Breast epithelium (tissue), 4 donors: ENCODE data around the gene MRTO4. TPM values are rescaled to one million over a fixed set of nuclear protein-coding genes. Genes with fewer than 3 reads are reported as not detected.

Source experiments
- DNase-seq, 2 donors: peaks; one replicate each; pipeline ENCODE4 v3.0.0-alpha.2; 2019; ENCODE audit warnings: low spot score in 2 of 2
- H3K27ac ChIP-seq, 2 donors: fragments of 200-600 bp; sonication (generic) in 1 of 2; one replicate each; pipeline ENCODE4 v1.5.1; 2016 to 2019; ENCODE audit warnings: mild to moderate bottlenecking in 1 of 2
- H3K27me3 ChIP-seq, 2 donors: fragments of 200-600 bp; sonication (generic) in 1 of 2; one replicate each; pipeline versions ENCODE4 v1.5.1 to v1.6.0; 2017 to 2019; ENCODE audit warnings: control low read depth in 1 of 2, mild to moderate bottlenecking in 1 of 2
- H3K36me3 ChIP-seq: fragments of 200-600 bp; one replicate; pipeline ENCODE4 v1.5.1; 2019
- H3K4me1 ChIP-seq, 2 donors: fragments of 200-600 bp; sonication (generic); one replicate each; pipeline ENCODE4 v1.5.1; 2016 to 2019; ENCODE audit warnings: control low read depth in 1 of 2
- H3K4me3 ChIP-seq, 3 donors: fragments of 200-600 bp; sonication (generic); 1 replicate in 2 of 3; 2 replicates in 1 of 3; pipeline ENCODE4 v1.5.1; 2016 to 2019; ENCODE audit warnings: mild to moderate bottlenecking in 3 of 3, moderate library complexity in 2 of 3
- H3K9me3 ChIP-seq, 2 donors: fragments of 200-600 bp; sonication (generic) in 1 of 2; one replicate each; pipeline ENCODE4 v1.5.1; 2016 to 2019; ENCODE audit warnings: control low read depth in 1 of 2
- POLR2A ChIP-seq: fragments of 450-650 bp; IDR thresholded peaks from one replicate; pipeline ENCODE4 v1.6.1; 2016; ENCODE audit warnings: antibody characterized with exemption, mild to moderate bottlenecking, moderate library complexity
- POLR2AphosphoS5 ChIP-seq, 3 donors: sonication (generic); formaldehyde crosslinking; IDR thresholded peaks; one replicate each; pipeline ENCODE4 v1.6.1; 2017; ENCODE audit warnings: antibody characterized with exemption in 3 of 3
- intact Hi-C: fragments of 100-400 bp; cut with DNase I; formaldehyde crosslinking; loops from one replicate; pipeline ENCODE4 v1.15.1; 2023; ENCODE audit warnings: low total_unique reads
- total RNA-seq, 3 donors: library from RNA; depleted of rRNA; stranded (reverse); fragments of >200 nt; gene quantifications; one replicate each; pipeline ENCODE4 v1.1.0, GENCODE V29; 2016
- TF ChIP-seq, protein P1 (sequence below), 3 donors: fragments of 450-650 bp; IDR thresholded peaks; one replicate each; pipeline ENCODE4 v1.5.1; 2016 to 2017; ENCODE audit warnings: antibody characterized with exemption in 3 of 3, mild to moderate bottlenecking in 3 of 3, moderate library complexity in 3 of 3

The MRTO4 gene
- total RNA-seq, 3 donors from 2014 or later = 18.9 to 35.4 (median 27.4) TPM

DNA sequence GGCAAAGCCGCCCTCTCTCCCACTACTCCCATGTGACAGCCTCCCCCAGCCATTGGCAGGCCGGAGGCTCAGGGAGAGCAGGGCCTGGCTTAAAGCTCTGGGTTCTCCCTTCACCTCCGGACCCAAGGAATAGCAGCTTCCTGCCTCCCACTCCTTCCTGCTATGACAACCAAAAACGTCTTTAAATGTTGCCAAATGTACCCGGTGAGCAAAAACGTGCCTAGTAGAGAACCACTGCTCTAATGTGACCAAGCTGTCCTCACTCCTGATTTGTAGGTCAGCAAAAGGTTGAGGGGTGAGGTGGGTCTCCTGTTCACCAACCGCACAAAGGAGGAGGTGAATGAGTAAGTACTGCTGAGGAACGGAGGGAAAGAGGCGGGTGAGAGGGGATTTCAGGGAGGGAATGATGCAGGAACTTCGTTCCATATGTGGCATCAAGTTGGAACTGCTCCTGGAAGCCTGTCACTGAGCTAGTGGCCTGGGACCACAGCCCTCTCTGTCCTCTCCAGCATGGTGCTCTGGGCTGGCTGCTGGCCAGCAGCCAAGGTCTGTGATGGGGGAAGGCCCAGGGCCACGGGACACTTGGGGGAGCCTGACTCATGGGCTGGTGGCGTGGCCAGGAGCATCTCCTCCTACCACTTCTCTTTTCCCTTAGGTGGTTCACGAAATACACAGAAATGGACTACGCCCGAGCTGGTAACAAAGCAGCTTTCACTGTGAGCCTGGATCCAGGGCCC is 5.7 kb downstream of the MRTO4 start:
- DNase-seq = no peak
- Histone ChIP-seq H3K9me3 (no peaks in the 10 kb centered on the region), H3K36me3 (no peaks in the 10 kb centered on the region), H3K4me3 (no peak overlapping the region), H3K27ac (peak overlapping the region; percentile 2 to 36), H3K27me3 (no peaks in the 10 kb centered on the region), H3K4me1 (peaks cover 4 to 14% of the 10 kb centered on the region in 2 donors)
- no peak for TF ChIP-seq POLR2AphosphoS5 (IDR thresholded peaks at IDR 0.05)
- TF ChIP-seq POLR2A = no peak
- TF ChIP-seq, protein P1, sequence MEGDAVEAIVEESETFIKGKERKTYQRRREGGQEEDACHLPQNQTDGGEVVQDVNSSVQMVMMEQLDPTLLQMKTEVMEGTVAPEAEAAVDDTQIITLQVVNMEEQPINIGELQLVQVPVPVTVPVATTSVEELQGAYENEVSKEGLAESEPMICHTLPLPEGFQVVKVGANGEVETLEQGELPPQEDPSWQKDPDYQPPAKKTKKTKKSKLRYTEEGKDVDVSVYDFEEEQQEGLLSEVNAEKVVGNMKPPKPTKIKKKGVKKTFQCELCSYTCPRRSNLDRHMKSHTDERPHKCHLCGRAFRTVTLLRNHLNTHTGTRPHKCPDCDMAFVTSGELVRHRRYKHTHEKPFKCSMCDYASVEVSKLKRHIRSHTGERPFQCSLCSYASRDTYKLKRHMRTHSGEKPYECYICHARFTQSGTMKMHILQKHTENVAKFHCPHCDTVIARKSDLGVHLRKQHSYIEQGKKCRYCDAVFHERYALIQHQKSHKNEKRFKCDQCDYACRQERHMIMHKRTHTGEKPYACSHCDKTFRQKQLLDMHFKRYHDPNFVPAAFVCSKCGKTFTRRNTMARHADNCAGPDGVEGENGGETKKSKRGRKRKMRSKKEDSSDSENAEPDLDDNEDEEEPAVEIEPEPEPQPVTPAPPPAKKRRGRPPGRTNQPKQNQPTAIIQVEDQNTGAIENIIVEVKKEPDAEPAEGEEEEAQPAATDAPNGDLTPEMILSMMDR (IDR thresholded peaks at IDR 0.05) = no peak
- intact Hi-C loops = no loop called here

DNA sequence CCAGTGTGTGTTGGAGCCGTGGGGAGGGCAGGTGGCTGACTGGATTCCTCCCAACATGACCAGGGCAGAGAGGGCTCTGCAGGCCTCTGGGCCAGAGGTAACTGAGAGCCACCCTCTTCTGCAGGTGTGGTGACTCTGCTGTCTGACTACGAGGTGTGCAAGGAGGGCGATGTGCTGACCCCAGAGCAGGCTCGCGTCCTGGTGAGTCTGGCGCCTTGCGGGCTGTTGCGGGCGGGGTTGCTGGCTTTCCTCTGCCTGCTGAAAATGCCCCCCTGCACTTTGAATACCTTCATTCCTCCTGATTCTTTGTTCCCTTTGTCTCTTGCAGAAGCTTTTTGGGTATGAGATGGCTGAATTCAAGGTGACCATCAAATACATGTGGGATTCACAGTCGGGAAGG is 6.7 kb downstream of the MRTO4 start:
- no peaks in the 10 kb centered on the region for H3K9me3 ChIP-seq
- intact Hi-C loops = no loop called here
- no peak overlapping the region for H3K27ac ChIP-seq
- H3K4me1 ChIP-seq = peaks cover 0 to 4% of the 10 kb centered on the region in 2 donors
- no peak overlapping the region for H3K4me3 ChIP-seq
- no peak for DNase-seq
- no peaks in the 10 kb centered on the region for H3K27me3 ChIP-seq
- TF ChIP-seq, protein P1 (IDR thresholded peaks at IDR 0.05) = no peak
- TF ChIP-seq POLR2AphosphoS5 (IDR thresholded peaks at IDR 0.05) (no peak), POLR2A (no peak)
- no peaks in the 10 kb centered on the region for H3K36me3 ChIP-seq

DNA sequence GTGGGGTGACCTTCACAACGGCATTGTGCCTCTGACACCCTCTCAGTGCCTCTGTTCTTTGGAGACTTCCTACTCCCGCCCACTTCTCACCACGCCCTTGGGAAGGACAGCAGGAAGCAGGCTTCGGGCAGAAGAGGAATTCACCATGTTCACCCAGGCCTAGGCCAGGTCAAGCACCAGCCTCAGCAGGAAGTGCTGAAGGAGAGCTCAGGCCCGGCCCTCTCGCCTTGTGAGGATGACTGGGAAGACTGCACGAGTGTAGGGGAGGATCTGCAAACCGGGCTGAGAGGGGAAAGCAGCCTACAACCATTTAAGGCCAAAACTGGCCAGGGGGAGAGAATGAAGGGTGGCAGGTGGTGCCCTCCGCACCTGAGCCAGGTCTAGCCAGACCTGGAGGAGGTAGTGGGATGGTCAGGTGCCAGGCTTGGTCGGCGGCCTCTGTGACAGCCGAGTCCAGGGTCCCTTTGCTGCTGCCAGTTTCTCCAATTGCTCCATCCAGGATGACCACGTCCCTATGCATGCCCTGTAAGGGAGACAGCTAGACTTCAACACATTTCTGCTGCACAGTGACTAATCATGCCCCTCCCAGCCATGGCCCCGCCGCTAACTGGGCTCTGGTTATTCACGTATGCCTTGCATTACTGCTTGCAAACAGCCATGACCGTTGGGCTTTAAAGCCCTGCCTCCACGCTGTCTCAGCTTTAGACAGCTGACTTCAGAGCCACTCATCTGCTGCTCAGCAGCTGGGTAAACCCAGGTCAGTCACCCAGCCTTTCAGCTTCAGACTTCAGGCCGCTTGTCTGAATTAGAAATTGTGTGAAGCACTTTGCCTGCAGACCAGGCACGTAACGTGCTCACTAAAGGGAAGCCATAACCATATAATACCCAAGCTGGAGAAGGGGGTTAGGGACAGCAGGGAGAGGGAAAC is 8.9 kb downstream of the MRTO4 start:
- Histone ChIP-seq H3K27ac (no peak overlapping the region), H3K4me1 (no peaks in the 10 kb centered on the region), H3K36me3 (no peaks in the 10 kb centered on the region), H3K9me3 (no peaks in the 10 kb centered on the region), H3K4me3 (no peak overlapping the region), H3K27me3 (no peaks in the 10 kb centered on the region)
- DNase-seq = no peak
- TF ChIP-seq, protein P1 (IDR thresholded peaks at IDR 0.05) = no peak
- TF ChIP-seq POLR2AphosphoS5 (IDR thresholded peaks at IDR 0.05) (no peak), POLR2A (no peak)
- intact Hi-C loops = no loop called here

DNA sequence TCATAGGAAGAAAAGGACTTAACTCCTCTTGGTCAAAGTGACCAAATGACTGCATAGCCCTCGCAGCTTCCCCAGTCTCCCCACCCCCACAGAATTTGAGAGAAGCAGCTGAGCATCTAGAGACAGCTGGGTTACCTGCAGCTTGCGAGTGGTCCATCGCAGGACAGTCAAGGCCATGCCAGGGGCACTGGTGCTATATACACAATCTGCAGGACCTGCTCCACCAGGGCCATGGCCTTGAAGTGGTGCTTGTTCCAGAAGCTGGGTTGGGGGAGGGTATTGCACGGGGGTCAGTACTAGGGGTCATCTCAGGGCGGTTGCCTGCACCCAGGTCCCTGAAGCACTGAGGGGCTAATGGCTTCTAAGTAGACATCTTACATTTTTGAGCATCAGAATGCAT is 10.4 kb downstream of the MRTO4 start:
- H3K36me3 ChIP-seq = no peaks in the 10 kb centered on the region
- no peaks in the 10 kb centered on the region for H3K4me1 ChIP-seq
- no peak for DNase-seq
- H3K9me3 ChIP-seq = no peaks in the 10 kb centered on the region
- H3K4me3 ChIP-seq = no peak overlapping the region
- H3K27ac ChIP-seq = no peak overlapping the region
- intact Hi-C loops = no loop called here
- H3K27me3 ChIP-seq = no peaks in the 10 kb centered on the region
- TF ChIP-seq POLR2A (no peak), POLR2AphosphoS5 (IDR thresholded peaks at IDR 0.05) (no peak)
- TF ChIP-seq, protein P1 (IDR thresholded peaks at IDR 0.05) = no peak

DNA sequence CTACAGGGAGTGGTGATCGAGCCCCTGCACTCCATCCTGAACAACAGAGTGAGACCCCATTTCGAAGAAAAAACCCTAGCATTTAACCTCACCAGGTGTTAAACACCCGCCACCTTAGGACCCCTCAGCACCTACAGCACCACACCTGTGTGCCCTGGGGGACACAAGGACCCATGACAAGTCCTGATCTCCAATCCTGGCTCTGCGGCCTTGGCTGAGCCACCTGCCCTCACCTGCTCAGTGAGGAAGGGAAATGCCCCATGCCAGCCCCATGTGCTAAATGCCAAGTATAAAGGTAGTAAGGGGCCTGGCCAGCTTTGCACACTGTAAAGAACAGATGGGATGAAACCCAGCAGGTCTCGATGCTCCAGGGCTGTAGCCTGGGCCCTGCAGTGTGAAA is 11.1 kb downstream of the MRTO4 start:
- intact Hi-C loops = no loop called here

More for the DNA sequence above, 11.1 kb downstream of the MRTO4 start:
- H3K36me3 ChIP-seq = no peaks in the 10 kb centered on the region
- H3K27me3 ChIP-seq = no peaks in the 10 kb centered on the region
- no peak overlapping the region for H3K4me3 ChIP-seq
- no peak for DNase-seq
- no peaks in the 10 kb centered on the region for H3K9me3 ChIP-seq
- no peak overlapping the region for H3K27ac ChIP-seq
- TF ChIP-seq POLR2A (no peak), POLR2AphosphoS5 (IDR thresholded peaks at IDR 0.05) (no peak)
- TF ChIP-seq, protein P1 (IDR thresholded peaks at IDR 0.05) = no peak
- H3K4me1 ChIP-seq = no peaks in the 10 kb centered on the region
